ENCODE data around the gene POLR2C. TPM values are rescaled to one million over a fixed set of nuclear protein-coding genes. Genes with fewer than 3 reads are reported as not detected.

The POLR2C gene
- total RNA-seq (2021) (47.3 and 47.8 TPM in 2 replicates), Bru-seq, nascent RNA (percentile 78 among the genes with signal in this experiment), BruChase-seq, experiment 1, labeled RNA remaining after a 2-hour chase (percentile 70 among the genes with signal in this experiment), BruChase-seq, experiment 2, labeled RNA remaining after a 6-hour chase (percentile 90 among the genes with signal in this experiment)
- long read RNA-seq, transcript POLR2C-201 (9 exons, 2,057 nt): major isoform, 46 of 54 reads
- long read RNA-seq, partial matches to known transcripts: 2 of 54 reads
- long read RNA-seq, other reads (novel, unspliced or antisense): 6 of 54 reads

DNA sequence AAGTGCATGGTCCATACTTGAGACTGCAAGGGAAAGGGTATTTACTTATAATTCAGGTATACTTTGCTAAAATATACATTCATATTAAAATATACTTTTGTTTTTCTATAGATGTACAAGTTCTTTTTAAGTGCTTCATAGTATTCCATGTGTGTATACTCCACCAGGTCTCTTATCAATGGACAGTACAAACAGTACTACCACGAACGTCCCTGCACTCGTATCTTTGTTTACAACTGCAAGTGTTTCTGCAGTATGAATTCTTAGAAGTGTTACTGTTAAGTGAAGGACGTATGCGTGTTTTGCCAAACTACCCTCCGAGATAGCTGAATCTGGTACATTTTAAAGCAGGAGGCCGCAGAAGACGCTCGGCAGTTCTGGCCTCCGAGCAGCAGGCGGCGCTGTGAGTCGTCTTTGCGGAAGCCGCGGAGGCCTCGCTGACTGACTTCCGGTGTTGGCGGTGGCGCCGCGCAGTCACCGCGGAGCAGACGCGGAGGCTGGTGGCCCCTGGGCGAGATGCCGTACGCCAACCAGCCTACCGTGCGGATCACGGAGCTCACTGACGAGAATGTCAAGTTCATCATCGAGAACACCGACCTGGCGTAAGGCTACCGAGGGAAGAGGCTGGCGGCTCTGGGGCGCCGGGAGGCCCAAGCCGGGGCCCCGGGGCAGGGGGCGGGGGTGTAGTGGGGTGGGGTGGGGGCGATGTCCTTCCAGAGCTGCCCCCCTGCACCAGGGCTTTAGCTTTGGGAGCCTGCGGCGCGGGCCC lies at the start of gene POLR2C:
POLR2C (plus strand) TSS at position 471 of the 769 bp plus-strand sequence; CDS start at position 517, 46 bp downstream.
- TF ChIP-seq EZH2 (IDR thresholded peaks at IDR 0.05; ENCODE audit: low read depth): no peak
- TF ChIP-seq, protein P1, sequence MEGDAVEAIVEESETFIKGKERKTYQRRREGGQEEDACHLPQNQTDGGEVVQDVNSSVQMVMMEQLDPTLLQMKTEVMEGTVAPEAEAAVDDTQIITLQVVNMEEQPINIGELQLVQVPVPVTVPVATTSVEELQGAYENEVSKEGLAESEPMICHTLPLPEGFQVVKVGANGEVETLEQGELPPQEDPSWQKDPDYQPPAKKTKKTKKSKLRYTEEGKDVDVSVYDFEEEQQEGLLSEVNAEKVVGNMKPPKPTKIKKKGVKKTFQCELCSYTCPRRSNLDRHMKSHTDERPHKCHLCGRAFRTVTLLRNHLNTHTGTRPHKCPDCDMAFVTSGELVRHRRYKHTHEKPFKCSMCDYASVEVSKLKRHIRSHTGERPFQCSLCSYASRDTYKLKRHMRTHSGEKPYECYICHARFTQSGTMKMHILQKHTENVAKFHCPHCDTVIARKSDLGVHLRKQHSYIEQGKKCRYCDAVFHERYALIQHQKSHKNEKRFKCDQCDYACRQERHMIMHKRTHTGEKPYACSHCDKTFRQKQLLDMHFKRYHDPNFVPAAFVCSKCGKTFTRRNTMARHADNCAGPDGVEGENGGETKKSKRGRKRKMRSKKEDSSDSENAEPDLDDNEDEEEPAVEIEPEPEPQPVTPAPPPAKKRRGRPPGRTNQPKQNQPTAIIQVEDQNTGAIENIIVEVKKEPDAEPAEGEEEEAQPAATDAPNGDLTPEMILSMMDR (conservative IDR thresholded peaks at IDR 0.05): peak; percentile 92
- peak within 1 kb of the TSS; percentile 93 for H3K4me3 ChIP-seq
- no peaks in the 10 kb centered on the region for H3K9me3 ChIP-seq (ENCODE audit: insufficient read depth, low read depth)
- peak within 1 kb of the TSS; percentile 92 for H3K4me2 ChIP-seq
- CTCF ChIA-PET: interaction anchor here (0.6 to 0.8 kb wide), 8 partner anchors 15 to 838 kb away, joined by 3 to 9 read pairs (median 4); partner anchors contain the start of genes CIAPIN1 and COQ9
- no peak within 1 kb of the TSS for H3K27ac ChIP-seq
- H3K79me2 ChIP-seq (ENCODE audit: low read depth): peaks cover 18% of the 10 kb centered on the region
- DNase-seq: peak; percentile 64 to 84
- peaks cover 6% of the 10 kb centered on the region; the same call in 1 of the 2 replicates for H3K36me3 ChIP-seq (ENCODE audit: low read depth)
- no peaks in the 10 kb centered on the region for H3K9me2 ChIP-seq (ENCODE audit: insufficient read depth)
- POLR2A ChIA-PET (ENCODE audit: unreplicated experiment): interaction anchor here (0.6 to 0.8 kb wide), 5 partner anchors 15 to 930 kb away, joined by 4 to 10 read pairs (median 5); partner anchors contain the start of genes CIAPIN1, COQ9, PSME3IP1 and RSPRY1
- H3F3A ChIP-seq (ENCODE audit: insufficient read depth, low read depth): peaks cover 15% of the 10 kb centered on the region
- no TSS peak for BruUV-seq (replicated peaks)
- H4K20me1 ChIP-seq (ENCODE audit: insufficient read depth): 0 out of 2 replicates have a peak, but pooled peaks cover 5% of the 10 kb centered on the region
- H2AFZ ChIP-seq: peak within 1 kb of the TSS; percentile 79; the same call in 1 of the 2 replicates
- peaks cover 12% of the 10 kb centered on the region for H3K4me1 ChIP-seq (replicated peaks; ENCODE audit: insufficient read depth)
- no peaks in the 10 kb centered on the region for H3K27me3 ChIP-seq (ENCODE audit: insufficient read depth, low read depth)
- intact Hi-C loops (cut with micrococcal nuclease; ENCODE audit: unreplicated experiment): no loop called here

DNA sequence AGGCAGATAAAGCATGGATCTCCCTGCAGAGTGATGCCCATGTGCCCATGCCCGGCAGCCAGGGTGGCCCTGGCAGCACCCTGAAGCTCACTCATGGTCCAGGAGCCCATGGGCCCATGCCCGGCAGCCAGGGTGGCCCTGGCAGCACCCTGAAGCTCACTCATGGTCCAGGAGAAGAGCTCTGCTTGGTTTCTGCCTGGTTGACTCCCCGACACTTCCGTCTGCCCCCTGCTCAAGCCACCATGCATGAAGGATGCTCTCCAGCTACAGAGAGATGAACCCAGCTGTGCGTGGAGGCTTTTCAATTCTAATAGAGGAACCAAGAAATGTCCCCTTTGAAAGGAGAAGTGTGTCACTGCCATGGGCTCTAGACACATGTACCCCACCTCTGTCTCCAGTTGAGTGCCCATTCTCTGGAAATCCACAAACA lies 49.2 kb upstream of the POLR2C start:
- peaks cover 27% of the 10 kb centered on the region for H3K4me1 ChIP-seq (replicated peaks; ENCODE audit: insufficient read depth)
- no peaks in the 10 kb centered on the region for H3K36me3 ChIP-seq (ENCODE audit: low read depth)
- TF ChIP-seq, protein P1 (conservative IDR thresholded peaks at IDR 0.05): no peak
- no peaks in the 10 kb centered on the region for H4K20me1 ChIP-seq (ENCODE audit: insufficient read depth)
- DNase-seq: no peak
- H3K27ac ChIP-seq: no peak overlapping the region
- H3K4me2 ChIP-seq: no peak overlapping the region
- no peak overlapping the region for H2AFZ ChIP-seq
- BruUV-seq (replicated peaks): no TSS peak
- H3K9me3 ChIP-seq (ENCODE audit: insufficient read depth, low read depth): no peaks in the 10 kb centered on the region
- H3K79me2 ChIP-seq (ENCODE audit: low read depth): no peaks in the 10 kb centered on the region
- no peaks in the 10 kb centered on the region; the same call in 1 of the 2 replicates for H3K27me3 ChIP-seq (ENCODE audit: insufficient read depth, low read depth)
- peaks cover 18% of the 10 kb centered on the region; the same call in 1 of the 2 replicates for H3F3A ChIP-seq (ENCODE audit: insufficient read depth, low read depth)
- intact Hi-C loops (cut with micrococcal nuclease; ENCODE audit: unreplicated experiment): no loop called here
- POLR2A ChIA-PET (ENCODE audit: unreplicated experiment): no interaction called here
- CTCF ChIA-PET: interaction anchor here (0.6 kb wide), 1 partner anchor 159 kb away, joined by 5 read pairs; no protein-coding TSS in a partner anchor
- no peaks in the 10 kb centered on the region for H3K9me2 ChIP-seq (ENCODE audit: insufficient read depth)
- H3K4me3 ChIP-seq: no peak overlapping the region

DNA sequence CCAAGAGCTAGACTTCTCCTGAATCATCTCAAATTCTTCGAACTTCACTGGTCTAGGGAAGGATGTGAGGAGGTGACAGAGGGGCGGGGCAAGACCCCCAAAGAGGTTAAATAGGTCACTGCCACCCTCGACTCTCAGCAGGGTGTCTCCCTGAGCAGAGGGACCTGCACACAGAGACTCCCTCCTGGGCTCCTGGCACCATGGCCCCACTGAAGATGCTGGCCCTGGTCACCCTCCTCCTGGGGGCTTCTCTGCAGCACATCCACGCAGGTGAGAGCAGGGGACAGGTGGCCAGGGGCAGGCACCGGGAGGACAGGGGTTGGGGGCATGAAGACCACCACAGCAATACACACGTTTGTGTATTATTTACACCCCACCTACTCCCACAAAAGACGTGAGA lies 48.7 kb upstream of the POLR2C start:
- ChIA-PET POLR2A (ENCODE audit: unreplicated experiment) (no interaction called here), CTCF (no interaction called here)
- no peak for TF ChIP-seq EZH2 (IDR thresholded peaks at IDR 0.05; ENCODE audit: low read depth)
- no TSS peak for BruUV-seq (replicated peaks)
- H3K4me2 ChIP-seq: no peak overlapping the region
- DNase-seq: no peak
- intact Hi-C loops (cut with micrococcal nuclease; ENCODE audit: unreplicated experiment): no loop called here
- peaks cover 32% of the 10 kb centered on the region for H3K4me1 ChIP-seq (replicated peaks; ENCODE audit: insufficient read depth)
- H3K79me2 ChIP-seq (ENCODE audit: low read depth): no peaks in the 10 kb centered on the region
- H3K36me3 ChIP-seq (ENCODE audit: low read depth): no peaks in the 10 kb centered on the region
- no peak overlapping the region for H2AFZ ChIP-seq
- peaks cover 22% of the 10 kb centered on the region; the same call in 1 of the 2 replicates for H3F3A ChIP-seq (ENCODE audit: insufficient read depth, low read depth)
- H3K4me3 ChIP-seq: no peak overlapping the region
- no peaks in the 10 kb centered on the region for H4K20me1 ChIP-seq (ENCODE audit: insufficient read depth)
- no peaks in the 10 kb centered on the region for H3K9me2 ChIP-seq (ENCODE audit: insufficient read depth)
- no peaks in the 10 kb centered on the region; the same call in 1 of the 2 replicates for H3K27me3 ChIP-seq (ENCODE audit: insufficient read depth, low read depth)
- no peak overlapping the region for H3K27ac ChIP-seq
- no peaks in the 10 kb centered on the region for H3K9me3 ChIP-seq (ENCODE audit: insufficient read depth, low read depth)
